MM.1S (cell line): Measurements from ENCODE around the gene MPHOSPH9.
A peak's percentile ranks its signal among the peaks of the same experiment; 100 is the strongest.

Source experiments
- DNase-seq: peaks from one replicate; pipeline ENCODE4 v3.0.0-alpha.2; 2015
- H2AFZ ChIP-seq: fragments of 300-600 bp; sonication (generic); 2 replicates; pipeline ENCODE4 v1.6.0; 2016; ENCODE audit warnings: antibody characterized with exemption, low read length
- H3F3A ChIP-seq: fragments of 300-600 bp; sonication (generic); 2 replicates; pipeline ENCODE4 v1.6.1; 2016; ENCODE audit warnings: mild to moderate bottlenecking, antibody characterized with exemption, low read length, moderate library complexity, mixed read lengths; ENCODE audit not compliant: insufficient read depth
- H3K27ac ChIP-seq: fragments of 300-600 bp; sonication (generic); 2 replicates; pipeline ENCODE4 v1.5.1; 2016; ENCODE audit warnings: mild to moderate bottlenecking, low read length
- H3K27me3 ChIP-seq: fragments of 300-600 bp; sonication (generic); replicated peaks from 2 replicates; pipeline ENCODE4 v1.6.0; 2016; ENCODE audit warnings: low read length; ENCODE audit not compliant: insufficient read depth
- H3K36me3 ChIP-seq: fragments of 300-600 bp; sonication (generic); replicated peaks from 2 replicates; pipeline ENCODE4 v1.6.1; 2016; ENCODE audit warnings: mild to moderate bottlenecking, low read length, mixed read lengths; ENCODE audit not compliant: insufficient read depth
- H3K4me1 ChIP-seq: fragments of 300-600 bp; sonication (generic); 2 replicates; pipeline ENCODE4 v1.6.1; 2016; ENCODE audit warnings: low read length, mixed read lengths
- H3K4me2 ChIP-seq: fragments of 300-600 bp; sonication (generic); 2 replicates; pipeline ENCODE4 v1.6.0; 2016; ENCODE audit warnings: low read depth, low read length
- H3K4me3 ChIP-seq: fragments of 300-600 bp; sonication (generic); 2 replicates; pipeline ENCODE4 v1.5.1; 2016; ENCODE audit warnings: low read length, mixed read lengths
- H3K79me2 ChIP-seq: fragments of 300-600 bp; sonication (generic); 2 replicates; pipeline ENCODE4 v1.6.1; 2016; ENCODE audit warnings: mixed run types, low read length, mixed read lengths
- H3K9ac ChIP-seq: fragments of 300-600 bp; sonication (generic); 2 replicates; pipeline ENCODE4 v1.6.1; 2016; ENCODE audit warnings: low read length, mixed read lengths
- H3K9me2 ChIP-seq: fragments of 300-600 bp; sonication (generic); replicated peaks from 2 replicates; pipeline ENCODE4 v1.6.1; 2016; ENCODE audit warnings: mild to moderate bottlenecking, low read length, mixed read lengths; ENCODE audit not compliant: insufficient read depth
- H3K9me3 ChIP-seq: fragments of 300-600 bp; sonication (generic); replicated peaks from 2 replicates; pipeline ENCODE4 v1.6.1; 2016; ENCODE audit warnings: mild to moderate bottlenecking, low read length, mixed read lengths; ENCODE audit not compliant: insufficient read depth
- H4K20me1 ChIP-seq: fragments of 300-600 bp; sonication (generic); 2 replicates; pipeline ENCODE4 v1.6.1; 2016; ENCODE audit warnings: mild to moderate bottlenecking, low read length, moderate library complexity, mixed read lengths; ENCODE audit not compliant: insufficient read depth
- CTCF ChIP-seq: fragments of 300-600 bp; sonication (generic); IDR thresholded peaks from 2 replicates; pipeline ENCODE4 v1.5.1; 2016; ENCODE audit warnings: antibody characterized with exemption, low read length, mixed read lengths
- EZH2 ChIP-seq: fragments of 300-600 bp; sonication (generic); optimal IDR thresholded peaks from 2 replicates; pipeline ENCODE3; 2017; ENCODE audit warnings: low read depth, mild to moderate bottlenecking, antibody characterized with exemption, low read length, mixed read lengths
- EZH2phosphoT487 ChIP-seq: fragments of 300-600 bp; sonication (generic); IDR thresholded peaks from 2 replicates; pipeline ENCODE4 v1.6.1; 2018; ENCODE audit warnings: antibody characterized with exemption, low read length

The MPHOSPH9 gene

GRCh38 chr12:123278101-123278627 lies 45.2 kb upstream of the MPHOSPH9 start:
- no peak overlapping the region for H2AFZ ChIP-seq
- H3K27ac ChIP-seq, result peak overlapping the region; percentile 47; the same call in 1 of the 2 replicates
- peak overlapping the region; percentile 21; the same call in 1 of the 2 replicates for H3K4me2 ChIP-seq
- no peaks in the 10 kb centered on the region for H3K9me3 ChIP-seq
- no peaks in the 10 kb centered on the region for H3K9me2 ChIP-seq
- no peaks in the 10 kb centered on the region for H3K27me3 ChIP-seq
- peak; percentile 52 for DNase-seq
- no peaks in the 10 kb centered on the region for H3K79me2 ChIP-seq
- TF ChIP-seq CTCF, result no peak
- no peak for TF ChIP-seq EZH2
- TF ChIP-seq EZH2phosphoT487, result no peak
- no peak overlapping the region for H3K9ac ChIP-seq
- H4K20me1 ChIP-seq, result no peaks in the 10 kb centered on the region
- H3K4me1 ChIP-seq, result 0 out of 2 replicates have a peak, but pooled peaks cover 3% of the 10 kb centered on the region
- no peaks in the 10 kb centered on the region for H3F3A ChIP-seq
- no peak overlapping the region for H3K4me3 ChIP-seq
- no peaks in the 10 kb centered on the region for H3K36me3 ChIP-seq

GRCh38 chr12:123273166-123273565 lies 40.2 kb upstream of the MPHOSPH9 start:
- TF ChIP-seq EZH2, result no peak
- no peak for TF ChIP-seq CTCF
- no peak for TF ChIP-seq EZH2phosphoT487
- 0 out of 2 replicates have a peak, but pooled peaks cover 2% of the 10 kb centered on the region for H3K4me1 ChIP-seq
- no peaks in the 10 kb centered on the region for H3K9me3 ChIP-seq
- no peak for DNase-seq
- H3K27me3 ChIP-seq, result no peaks in the 10 kb centered on the region
- no peaks in the 10 kb centered on the region for H3K79me2 ChIP-seq
- no peak overlapping the region for H3K4me3 ChIP-seq
- no peak overlapping the region for H3K27ac ChIP-seq
- H4K20me1 ChIP-seq, result no peaks in the 10 kb centered on the region
- no peaks in the 10 kb centered on the region for H3F3A ChIP-seq
- no peaks in the 10 kb centered on the region for H3K9me2 ChIP-seq
- no peak overlapping the region for H3K9ac ChIP-seq
- no peak overlapping the region for H2AFZ ChIP-seq
- no peaks in the 10 kb centered on the region for H3K36me3 ChIP-seq
- no peak overlapping the region for H3K4me2 ChIP-seq

GRCh38 chr12:123271001-123271668 lies 38.2 kb upstream of the MPHOSPH9 start:
- DNase-seq, result peak; percentile 46
- no peaks in the 10 kb centered on the region for H3F3A ChIP-seq
- H3K79me2 ChIP-seq, result no peaks in the 10 kb centered on the region
- no peak overlapping the region for H2AFZ ChIP-seq
- no peak for TF ChIP-seq CTCF
- no peak for TF ChIP-seq EZH2
- no peak for TF ChIP-seq EZH2phosphoT487
- no peaks in the 10 kb centered on the region for H4K20me1 ChIP-seq
- no peaks in the 10 kb centered on the region for H3K36me3 ChIP-seq
- H3K27ac ChIP-seq, result no peak overlapping the region
- no peaks in the 10 kb centered on the region for H3K4me1 ChIP-seq
- no peak overlapping the region; the same call in 1 of the 2 replicates for H3K4me3 ChIP-seq
- no peaks in the 10 kb centered on the region for H3K9me3 ChIP-seq
- peak overlapping the region; percentile 62; the same call in 1 of the 2 replicates for H3K4me2 ChIP-seq
- no peaks in the 10 kb centered on the region for H3K9me2 ChIP-seq
- H3K27me3 ChIP-seq, result no peaks in the 10 kb centered on the region
- no peak overlapping the region for H3K9ac ChIP-seq
